ENCODE data around the gene MEGF6. TPM values are rescaled to one million over a fixed set of nuclear protein-coding genes. Genes with fewer than 3 reads are reported as not detected.
A peak's percentile ranks its signal among the peaks of the same experiment; 100 is the strongest.

The MEGF6 gene
- total and polyA plus RNA-seq, 2 of the 8 experiments (the other 6 are each of a cell fraction or from before 2014, with no cell fraction given), result 4.1 to 14.8 TPM

- Histone ChIP-seq H2BK12ac (ENCODE audit: low read depth, low read length) (no peak overlapping the region; the same call in 1 of the 2 replicates), H3K23me2 (ENCODE audit: low read depth, low read length) (no peaks in the 10 kb centered on the region), H4K5ac (ENCODE audit: insufficient read length, low read depth, low read length) (no peak overlapping the region), H3K4me3 (ENCODE audit: extremely low read depth in 1 of 4, insufficient read depth in 2 of 4, low read depth in 3 of 4, low read length in 4 of 4) (no peak overlapping the region), H3K14ac (ENCODE audit: insufficient read length) (no peak overlapping the region), H3K27ac (ENCODE audit: low read depth, low read length) (no peak overlapping the region), H2AK5ac (ENCODE audit: low read depth, low read length) (no peak overlapping the region), H2AFZ (ENCODE audit: low read length) (no peak overlapping the region), H3K9me3 (ENCODE audit: insufficient read depth in 2 of 2, low read depth in 1 of 2, low read length in 1 of 2) (no peaks in the 10 kb centered on the region), H3K4ac (replicated peaks; ENCODE audit: insufficient read length, low read depth, low read length) (peak overlapping the region; percentile 38), H2BK15ac (ENCODE audit: low read length) (0 out of 2 replicates have a peak overlapping the region, but pooled peaks have one; percentile 61), H3K79me1 (ENCODE audit: low read depth, low read length) (no peaks in the 10 kb centered on the region; the same call in 1 of the 2 replicates), H3K18ac (ENCODE audit: extremely low read depth, low read length) (no peak overlapping the region), H3K23ac (ENCODE audit: insufficient read length) (no peak overlapping the region), H3K56ac (replicated peaks; ENCODE audit: insufficient read length, low read depth, low read length) (no peak overlapping the region), H3K79me2 (ENCODE audit: control insufficient read depth in 1 of 2, insufficient read depth in 2 of 2, low read length in 2 of 2) (no peaks in the 10 kb centered on the region), H3K4me1 (replicated peaks in 1 of 4; ENCODE audit: control insufficient read depth in 3 of 4, insufficient read depth in 4 of 4, low read length in 3 of 4) (no peaks in the 10 kb centered on the region), H4K20me1 (replicated peaks in 1 of 2; ENCODE audit: control insufficient read depth in 1 of 2, insufficient read depth in 2 of 2, low read length in 2 of 2) (peaks cover 0 to 7% of the 10 kb centered on the region in 2 experiments), H4K91ac (replicated peaks; ENCODE audit: insufficient read length, low read length) (no peak overlapping the region), H4K8ac (ENCODE audit: extremely low read depth, insufficient read depth, low read length) (peak overlapping the region; percentile 41; the same call in 1 of the 2 replicates), H3K4me2 (ENCODE audit: insufficient read depth in 1 of 2, low read depth in 2 of 2, low read length in 2 of 2) (no peak overlapping the region), H3K9ac (replicated peaks in 1 of 4; ENCODE audit: extremely low read depth in 1 of 4, low read depth in 3 of 4, low read length in 3 of 4) (no peak overlapping the region), H2BK120ac (replicated peaks; ENCODE audit: low read depth, low read length) (no peak overlapping the region), H3K27me3 (replicated peaks in 1 of 4; ENCODE audit: control insufficient read depth in 3 of 4, extremely low read depth in 1 of 4, insufficient read depth in 3 of 4, low read length in 3 of 4) (no peaks in the 10 kb centered on the region), H2BK5ac (ENCODE audit: low read depth, low read length) (no peak overlapping the region), H2BK20ac (ENCODE audit: low read length) (no peak overlapping the region), H3K36me3 (ENCODE audit: control insufficient read depth in 2 of 4, insufficient read depth in 4 of 4, low read length in 3 of 4) (no peaks in the 10 kb centered on the region)
- FAIRE-seq (no peak), DNase-seq (ENCODE audit: low read depth in 1 of 2, low spot score in 2 of 2) (peak; percentile 31 to 87)
- TF ChIP-seq ATF3 (IDR thresholded peaks at IDR 0.05; ENCODE audit: insufficient read depth, low read depth, low read length) (0 out of 2 replicates have a peak, but pooled peaks have one; percentile 14), TEAD4 (IDR thresholded peaks at IDR 0.05; ENCODE audit: low read depth, low read length) (no peak), RAD21 (IDR thresholded peaks at IDR 0.05 in 1 of 2, conservative IDR thresholded peaks at IDR 0.05 in 1 of 2; ENCODE audit: low read depth in 2 of 2, low read length in 2 of 2) (peak; percentile 97 to 98), MAX (IDR thresholded peaks at IDR 0.05) (peak; percentile 79)
- TF ChIP-seq, protein P1, sequence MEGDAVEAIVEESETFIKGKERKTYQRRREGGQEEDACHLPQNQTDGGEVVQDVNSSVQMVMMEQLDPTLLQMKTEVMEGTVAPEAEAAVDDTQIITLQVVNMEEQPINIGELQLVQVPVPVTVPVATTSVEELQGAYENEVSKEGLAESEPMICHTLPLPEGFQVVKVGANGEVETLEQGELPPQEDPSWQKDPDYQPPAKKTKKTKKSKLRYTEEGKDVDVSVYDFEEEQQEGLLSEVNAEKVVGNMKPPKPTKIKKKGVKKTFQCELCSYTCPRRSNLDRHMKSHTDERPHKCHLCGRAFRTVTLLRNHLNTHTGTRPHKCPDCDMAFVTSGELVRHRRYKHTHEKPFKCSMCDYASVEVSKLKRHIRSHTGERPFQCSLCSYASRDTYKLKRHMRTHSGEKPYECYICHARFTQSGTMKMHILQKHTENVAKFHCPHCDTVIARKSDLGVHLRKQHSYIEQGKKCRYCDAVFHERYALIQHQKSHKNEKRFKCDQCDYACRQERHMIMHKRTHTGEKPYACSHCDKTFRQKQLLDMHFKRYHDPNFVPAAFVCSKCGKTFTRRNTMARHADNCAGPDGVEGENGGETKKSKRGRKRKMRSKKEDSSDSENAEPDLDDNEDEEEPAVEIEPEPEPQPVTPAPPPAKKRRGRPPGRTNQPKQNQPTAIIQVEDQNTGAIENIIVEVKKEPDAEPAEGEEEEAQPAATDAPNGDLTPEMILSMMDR (IDR thresholded peaks at IDR 0.05; ENCODE audit: control extremely low read depth in 1 of 3, insufficient read depth in 1 of 3, low read depth in 1 of 3, low read length in 3 of 3), result peak in 2 of 3 experiments; percentile 95 to 97; a peak in 3 of 4 replicates
- 72% methylated on average over 26 of the region's 29 CpGs; no CpG with 5 or more reads in 1 of the 2 experiments for WGBS, 2 experiments (ENCODE audit: extremely low coverage in 1 of 2, insufficient coverage in 1 of 2, insufficient read length in 1 of 2, insufficient replicate concordance in 2 of 2, low coverage in 1 of 2, low lambda C conversion rate in 2 of 2, missing lambda C conversion rate in 1 of 2)
- POLR2A ChIA-PET (ENCODE audit: partially characterized antibody), result interaction anchor here (1.2 kb wide), 1 partner anchor 10 kb away, joined by 3 read pairs; no protein-coding TSS in a partner anchor
- CTCF ChIA-PET (ENCODE audit: partially characterized antibody), result interaction anchor here (0.7 to 7.2 kb wide), 29 partner anchors 12 to 229 kb away, joined by 3 to 148 read pairs (median 5); no protein-coding TSS in a partner anchor
Measured at GRCh38 chr1:3564921-3565831, 46.1 kb downstream of the MEGF6 start.

All from H1 (cell line).